ENCODE data around the gene TNXB.
"Not testable (repeated sequence)": the region's sequence is repeated elsewhere in the genome, so short reads cannot be mapped to it uniquely, and the experiment has no call there.

The TNXB gene

GRCh38 chr6:32086661-32087573 is 22.2 kb downstream of the TNXB start:
- peak; percentile 28 to 49 for DNase-seq (ENCODE audit: low read depth in 2 of 2)

GRCh38 chr6:32085759-32086459 is 23.2 kb downstream of the TNXB start:
- no peak for DNase-seq (ENCODE audit: low read depth in 2 of 2)

GRCh38 chr6:32084780-32085179 is 24.4 kb downstream of the TNXB start:
- DNase-seq (ENCODE audit: low read depth in 2 of 2): no peak

- no peak for DNase-seq (ENCODE audit: low read depth in 2 of 2)
These were observed 25.0 kb downstream of the TNXB start for GRCh38 chr6:32083812-32084768.

DNA sequence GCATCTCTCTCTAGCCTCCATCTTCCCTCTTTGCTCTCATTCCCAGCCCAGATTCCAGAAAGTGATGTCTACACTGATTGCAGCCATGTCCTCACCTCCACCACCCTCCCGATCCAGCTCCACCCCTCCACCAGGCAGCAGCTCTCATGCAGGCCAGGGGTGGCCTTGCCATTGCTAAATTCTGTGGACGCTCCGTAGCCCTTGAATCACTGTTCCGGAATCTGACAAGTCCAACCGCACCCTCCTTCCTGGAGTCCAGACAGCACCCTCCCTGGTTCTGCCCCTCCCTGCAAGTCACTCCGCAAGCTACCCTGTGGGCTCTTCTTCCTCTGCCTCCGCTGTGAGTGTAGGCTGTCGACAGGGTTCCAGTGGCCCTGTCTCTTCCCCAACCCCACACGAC is 26.2 kb downstream of the TNXB start:
- no peak for DNase-seq (ENCODE audit: low read depth in 2 of 2)

DNA sequence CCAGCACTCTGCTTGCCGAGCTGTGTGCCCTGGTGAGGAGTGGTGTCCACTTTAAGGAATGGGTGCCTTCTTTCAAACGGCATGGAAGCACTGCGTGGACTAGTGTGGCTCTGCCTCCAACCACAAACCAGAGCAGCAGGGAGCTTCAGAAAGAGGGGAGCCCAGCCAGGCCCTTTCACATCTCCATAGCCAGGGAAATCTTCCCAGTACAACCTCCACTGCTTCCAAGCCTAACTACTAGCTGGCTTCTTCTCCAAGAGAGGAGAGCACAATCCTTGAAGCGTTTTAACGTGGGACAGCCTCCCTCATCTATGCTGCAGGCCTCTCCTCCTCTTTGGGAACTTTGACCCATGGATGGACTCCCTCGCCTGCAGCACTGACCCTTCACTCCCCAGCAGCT is 26.7 kb downstream of the TNXB start:
- DNase-seq (ENCODE audit: low read depth in 2 of 2): no peak

DNA sequence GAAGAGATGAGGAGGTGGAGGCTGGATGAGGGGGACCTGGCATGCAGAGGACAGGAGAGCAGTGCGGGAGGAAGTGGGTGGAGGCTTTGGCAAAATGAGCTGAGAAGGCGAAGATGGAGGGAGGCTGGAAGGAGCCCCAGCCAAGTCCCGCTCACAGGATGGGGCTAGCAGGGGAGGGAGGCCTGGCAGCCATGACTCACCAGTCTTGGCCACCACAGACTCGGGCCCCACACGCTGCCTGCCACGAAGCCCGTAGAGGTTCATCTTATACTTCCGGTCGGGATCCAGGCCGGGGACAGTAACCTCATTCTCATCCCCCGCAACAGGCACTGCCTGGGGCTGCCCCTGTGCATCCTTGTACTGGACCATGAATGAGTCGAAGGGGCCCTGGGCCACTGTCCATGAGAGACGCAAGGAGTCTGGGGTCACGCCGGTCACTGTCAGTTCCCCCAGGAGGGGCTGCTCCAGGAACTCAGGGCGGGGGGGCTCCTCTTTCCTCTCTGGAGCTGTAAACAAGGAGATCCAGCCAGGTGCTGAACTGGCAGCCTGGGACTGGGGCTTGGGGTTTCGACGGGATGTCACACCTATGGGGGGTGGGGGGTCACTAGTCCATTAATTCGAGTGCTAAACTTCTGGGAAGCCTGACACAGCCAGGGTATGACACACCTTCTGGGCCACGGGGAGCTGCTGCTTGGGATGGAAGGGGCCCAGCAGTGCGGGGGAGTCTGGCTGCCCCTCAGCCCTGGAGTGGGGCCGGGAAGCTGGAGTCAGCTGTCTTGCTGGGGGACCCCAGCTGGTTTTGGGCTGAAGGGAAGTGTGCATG is 27.8 kb downstream of the TNXB start:
- no peak for DNase-seq (ENCODE audit: low read depth in 2 of 2)

- no peak for DNase-seq (ENCODE audit: low read depth in 2 of 2)
These were observed 29.4 kb downstream of the TNXB start for GRCh38 chr6:32079566-32080290.

GRCh38 chr6:32076321-32076809 is 32.8 kb downstream of the TNXB start:
- DNase-seq (ENCODE audit: low read depth in 2 of 2): no peak

DNA sequence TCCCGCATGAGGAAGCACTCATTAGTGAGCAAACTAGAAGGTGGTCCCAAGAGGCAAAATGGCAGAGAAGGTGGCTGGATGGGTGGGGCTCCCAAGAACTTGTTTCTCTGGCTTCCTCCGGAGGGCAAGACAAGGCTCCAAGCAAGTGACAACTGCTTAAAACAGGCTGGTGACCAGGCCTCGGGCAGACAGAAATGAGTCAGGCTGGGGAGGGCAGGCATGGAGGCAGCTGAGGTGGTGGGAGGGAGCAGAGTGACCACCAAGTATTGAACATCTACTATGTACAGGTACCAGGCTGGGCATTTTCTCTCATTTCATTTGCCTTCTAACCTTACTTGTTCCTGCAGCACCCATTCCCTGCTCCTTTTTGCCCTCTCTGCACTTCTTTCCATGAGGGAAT is 33.4 kb downstream of the TNXB start:
- DNase-seq (ENCODE audit: low read depth in 2 of 2): no peak

DNA sequence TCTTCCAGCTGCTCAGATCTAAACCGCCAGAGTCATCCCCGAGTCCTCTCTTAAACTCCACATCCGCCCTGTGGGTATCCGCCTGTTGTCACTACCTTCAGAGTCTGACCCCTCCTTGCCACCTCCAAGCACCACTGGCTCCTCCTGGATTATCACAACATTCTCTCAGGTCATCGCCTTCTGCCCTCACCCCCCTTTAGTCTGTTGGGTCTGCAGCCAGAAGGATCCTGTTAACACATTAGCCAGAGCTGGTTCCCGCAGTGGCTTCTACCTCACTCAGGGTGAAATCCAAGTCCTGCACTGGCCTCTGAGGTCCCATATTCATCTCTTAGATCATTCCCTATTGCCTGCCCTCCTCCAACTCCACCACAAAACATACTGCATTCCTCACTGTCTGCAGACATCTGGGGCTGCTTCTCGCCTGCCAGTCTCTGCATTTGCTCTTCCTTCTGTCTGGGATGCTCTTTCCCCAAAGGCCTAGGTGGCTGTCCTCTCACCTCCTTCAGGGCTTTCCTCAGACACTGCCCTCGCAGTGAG is 34.1 kb downstream of the TNXB start:
- no peak for DNase-seq (ENCODE audit: low read depth in 2 of 2)

DNA sequence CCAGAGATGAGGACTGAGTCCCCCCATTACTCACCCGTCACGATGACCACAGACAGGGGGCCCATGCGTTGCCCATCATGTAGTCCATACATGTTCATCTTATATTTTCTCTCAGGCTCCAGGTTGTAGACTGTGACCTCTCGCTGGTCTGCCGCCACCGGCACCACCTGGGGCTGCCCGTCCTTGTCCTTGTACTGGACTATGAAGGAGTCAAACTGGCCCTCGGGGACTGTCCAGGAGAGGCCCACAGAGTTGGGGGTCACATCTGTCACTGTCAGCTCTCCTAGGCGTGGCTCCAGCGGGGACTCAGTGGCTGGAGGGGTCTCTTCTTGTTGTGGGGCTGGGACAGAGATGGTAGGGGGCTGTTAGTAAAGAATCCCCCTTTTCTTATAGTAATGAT is 35.5 kb downstream of the TNXB start:
- DNase-seq (ENCODE audit: low read depth in 2 of 2): no peak

GRCh38 chr6:32073101-32073500 is 36.0 kb downstream of the TNXB start:
- no peak for DNase-seq (ENCODE audit: low read depth in 2 of 2)

- DNase-seq (ENCODE audit: low read depth in 2 of 2): no peak
These were observed 38.2 kb downstream of the TNXB start for GRCh38 chr6:32070814-32071543.

GRCh38 chr6:32069878-32070515 is 39.1 kb downstream of the TNXB start:
- no peak for DNase-seq (ENCODE audit: low read depth in 2 of 2)

GRCh38 chr6:32069460-32069859 is 39.7 kb downstream of the TNXB start:
- DNase-seq (ENCODE audit: low read depth in 2 of 2): no peak

- DNase-seq (ENCODE audit: low read depth in 2 of 2): no peak
These were observed 40.3 kb downstream of the TNXB start for GRCh38 chr6:32068867-32069266.

DNA sequence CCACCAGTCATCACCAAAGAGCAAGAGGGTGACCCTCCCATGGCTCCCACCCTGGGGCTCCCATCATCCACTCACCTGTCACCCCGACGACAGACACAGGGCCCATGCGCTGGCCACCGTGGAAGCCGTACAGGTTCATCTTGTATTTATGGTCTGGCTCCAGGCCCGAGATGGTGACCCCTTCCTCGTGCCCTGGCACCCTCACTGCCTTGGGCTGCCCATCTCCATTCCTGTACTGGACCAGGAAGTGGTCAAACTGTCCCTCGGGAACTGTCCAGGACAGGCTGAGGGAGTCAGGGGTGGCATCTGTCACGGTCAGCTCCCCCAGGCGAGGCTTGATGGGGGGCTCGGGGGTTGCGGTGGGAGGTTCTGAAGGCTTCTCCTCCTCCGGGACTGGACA is 40.8 kb downstream of the TNXB start:
- DNase-seq (ENCODE audit: low read depth in 2 of 2): not testable (repeated sequence)

DNA sequence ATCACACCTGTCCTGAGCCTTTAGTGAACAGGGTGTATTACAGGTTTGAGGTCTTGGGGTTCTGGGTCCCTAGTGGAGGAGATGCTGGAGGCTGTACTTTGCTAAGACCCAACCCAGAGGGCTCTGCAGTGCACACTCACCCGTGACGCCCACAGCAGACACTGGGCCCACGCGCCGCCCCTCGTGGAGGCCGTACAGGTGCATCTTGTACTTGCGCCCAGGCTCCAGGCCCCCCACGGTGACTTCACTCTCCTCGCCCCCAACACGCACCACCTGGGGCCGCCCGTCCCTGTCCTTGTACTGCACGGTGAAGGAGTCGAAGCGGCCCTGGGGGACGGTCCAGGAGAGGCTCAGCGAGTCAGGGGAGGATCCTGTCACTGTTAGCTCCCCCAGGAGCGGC is 41.6 kb downstream of the TNXB start:
- DNase-seq (ENCODE audit: low read depth in 2 of 2): not testable (repeated sequence)

Data from stimulated activated CD8-positive, alpha-beta memory T cell treated with anti-CD3 and anti-CD28 coated beads, Interleukin-15, amount 100 ng/mL, for 48 hours (primary cell).